ENCODE results near the gene CPLX4. TPM values are rescaled to one million over a fixed set of nuclear protein-coding genes. Genes with fewer than 3 reads are reported as not detected.

CPLX4 gene
- total and polyA plus RNA-seq, 2 of the 13 experiments (the other 11 are each of a cell fraction or from before 2014, with no cell fraction given), result not detected

- TF ChIP-seq TMF1 (CRISPR knock-in tag; IDR thresholded peaks at IDR 0.05; ENCODE audit: low read depth) (0 out of 2 replicates have a peak, but pooled peaks have one; percentile 30), ZNF773 (CRISPR knock-in tag; IDR thresholded peaks at IDR 0.05; ENCODE audit: borderline replicate concordance) (0 out of 2 replicates have a peak, but pooled peaks have one; percentile 38), SMARCE1 (IDR thresholded peaks at IDR 0.05; ENCODE audit: borderline replicate concordance) (no peak), ZSCAN22 (CRISPR knock-in tag; IDR thresholded peaks at IDR 0.05) (no peak), ZNF607 (CRISPR knock-in tag; IDR thresholded peaks at IDR 0.05; ENCODE audit: borderline replicate concordance) (no peak), POGK (CRISPR knock-in tag; conservative IDR thresholded peaks at IDR 0.05) (peak; percentile 11; the same call in 1 of the 2 replicates), RXRA (CRISPR knock-in tag; IDR thresholded peaks at IDR 0.05) (peak; percentile 80), MBD4 (IDR thresholded peaks at IDR 0.05; ENCODE audit: borderline replicate concordance, low read length) (no peak), ZNF746 (CRISPR knock-in tag; IDR thresholded peaks at IDR 0.05) (no peak; the same call in 1 of the 2 replicates), ZNF441 (CRISPR knock-in tag; IDR thresholded peaks at IDR 0.05; ENCODE audit: borderline replicate concordance) (no peak; the same call in none of the 2 replicates), ZNF598 (CRISPR knock-in tag; IDR thresholded peaks at IDR 0.05; ENCODE audit: borderline replicate concordance) (peak; percentile 72; the same call in 1 of the 2 replicates), MBNL3 (CRISPR knock-in tag; conservative IDR thresholded peaks at IDR 0.05) (no peak), NCOA5 (CRISPR knock-in tag; IDR thresholded peaks at IDR 0.05) (no peak), SP2 (CRISPR knock-in tag; IDR thresholded peaks at IDR 0.05) (no peak)
- TF ChIP-seq, protein P1, sequence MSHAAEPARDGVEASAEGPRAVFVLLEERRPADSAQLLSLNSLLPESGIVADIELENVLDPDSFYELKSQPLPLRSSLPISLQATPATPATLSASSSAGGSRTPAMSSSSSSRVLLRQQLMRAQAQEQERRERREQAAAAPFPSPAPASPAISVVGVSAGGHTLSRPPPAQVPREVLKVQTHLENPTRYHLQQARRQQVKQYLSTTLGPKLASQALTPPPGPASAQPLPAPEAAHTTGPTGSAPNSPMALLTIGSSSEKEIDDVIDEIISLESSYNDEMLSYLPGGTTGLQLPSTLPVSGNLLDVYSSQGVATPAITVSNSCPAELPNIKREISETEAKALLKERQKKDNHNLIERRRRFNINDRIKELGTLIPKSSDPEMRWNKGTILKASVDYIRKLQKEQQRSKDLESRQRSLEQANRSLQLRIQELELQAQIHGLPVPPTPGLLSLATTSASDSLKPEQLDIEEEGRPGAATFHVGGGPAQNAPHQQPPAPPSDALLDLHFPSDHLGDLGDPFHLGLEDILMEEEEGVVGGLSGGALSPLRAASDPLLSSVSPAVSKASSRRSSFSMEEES (CRISPR knock-in tag; IDR thresholded peaks at IDR 0.05), result no peak
- TF ChIP-seq, protein P2, sequence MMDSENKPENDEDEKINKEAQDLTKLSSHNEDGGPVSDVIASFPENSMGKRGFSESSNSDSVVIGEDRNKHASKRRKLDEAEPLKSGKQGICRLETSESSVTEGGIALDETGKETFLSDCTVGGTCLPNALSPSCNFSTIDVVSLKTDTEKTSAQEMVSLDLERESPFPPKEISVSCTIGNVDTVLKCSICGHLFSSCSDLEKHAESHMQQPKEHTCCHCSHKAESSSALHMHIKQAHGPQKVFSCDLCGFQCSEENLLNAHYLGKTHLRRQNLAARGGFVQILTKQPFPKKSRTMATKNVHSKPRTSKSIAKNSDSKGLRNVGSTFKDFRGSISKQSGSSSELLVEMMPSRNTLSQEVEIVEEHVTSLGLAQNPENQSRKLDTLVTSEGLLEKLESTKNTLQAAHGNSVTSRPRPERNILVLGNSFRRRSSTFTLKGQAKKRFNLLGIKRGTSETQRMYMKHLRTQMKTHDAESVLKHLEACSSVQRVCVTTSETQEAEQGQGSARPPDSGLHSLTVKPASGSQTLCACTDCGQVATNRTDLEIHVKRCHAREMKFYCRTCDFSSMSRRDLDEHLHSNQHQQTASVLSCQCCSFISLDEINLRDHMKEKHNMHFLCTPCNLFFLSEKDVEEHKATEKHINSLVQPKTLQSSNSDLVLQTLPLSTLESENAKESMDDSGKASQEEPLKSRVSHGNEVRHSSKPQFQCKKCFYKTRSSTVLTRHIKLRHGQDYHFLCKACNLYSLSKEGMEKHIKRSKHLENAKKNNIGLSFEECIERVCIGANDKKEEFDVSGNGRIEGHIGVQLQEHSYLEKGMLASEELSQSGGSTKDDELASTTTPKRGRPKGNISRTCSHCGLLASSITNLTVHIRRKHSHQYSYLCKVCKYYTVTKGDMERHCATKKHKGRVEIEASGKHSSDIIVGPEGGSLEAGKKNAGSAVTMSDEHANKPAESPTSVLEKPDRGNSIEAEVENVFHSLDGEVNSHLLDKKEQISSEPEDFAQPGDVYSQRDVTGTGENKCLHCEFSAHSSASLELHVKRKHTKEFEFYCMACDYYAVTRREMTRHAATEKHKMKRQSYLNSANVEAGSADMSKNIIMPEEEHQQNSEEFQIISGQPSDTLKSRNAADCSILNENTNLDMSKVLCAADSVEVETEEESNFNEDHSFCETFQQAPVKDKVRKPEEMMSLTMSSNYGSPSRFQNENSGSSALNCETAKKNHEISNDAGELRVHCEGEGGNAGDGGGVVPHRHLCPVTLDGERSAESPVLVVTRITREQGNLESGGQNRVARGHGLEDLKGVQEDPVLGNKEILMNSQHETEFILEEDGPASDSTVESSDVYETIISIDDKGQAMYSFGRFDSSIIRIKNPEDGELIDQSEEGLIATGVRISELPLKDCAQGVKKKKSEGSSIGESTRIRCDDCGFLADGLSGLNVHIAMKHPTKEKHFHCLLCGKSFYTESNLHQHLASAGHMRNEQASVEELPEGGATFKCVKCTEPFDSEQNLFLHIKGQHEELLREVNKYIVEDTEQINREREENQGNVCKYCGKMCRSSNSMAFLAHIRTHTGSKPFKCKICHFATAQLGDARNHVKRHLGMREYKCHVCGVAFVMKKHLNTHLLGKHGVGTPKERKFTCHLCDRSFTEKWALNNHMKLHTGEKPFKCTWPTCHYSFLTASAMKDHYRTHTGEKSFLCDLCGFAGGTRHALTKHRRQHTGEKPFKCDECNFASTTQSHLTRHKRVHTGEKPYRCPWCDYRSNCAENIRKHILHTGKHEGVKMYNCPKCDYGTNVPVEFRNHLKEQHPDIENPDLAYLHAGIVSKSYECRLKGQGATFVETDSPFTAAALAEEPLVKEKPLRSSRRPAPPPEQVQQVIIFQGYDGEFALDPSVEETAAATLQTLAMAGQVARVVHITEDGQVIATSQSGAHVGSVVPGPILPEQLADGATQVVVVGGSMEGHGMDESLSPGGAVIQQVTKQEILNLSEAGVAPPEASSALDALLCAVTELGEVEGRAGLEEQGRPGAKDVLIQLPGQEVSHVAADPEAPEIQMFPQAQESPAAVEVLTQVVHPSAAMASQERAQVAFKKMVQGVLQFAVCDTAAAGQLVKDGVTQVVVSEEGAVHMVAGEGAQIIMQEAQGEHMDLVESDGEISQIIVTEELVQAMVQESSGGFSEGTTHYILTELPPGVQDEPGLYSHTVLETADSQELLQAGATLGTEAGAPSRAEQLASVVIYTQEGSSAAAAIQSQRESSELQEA (CRISPR knock-in tag; IDR thresholded peaks at IDR 0.05; ENCODE audit: not compliant biosample characterization), result peak; percentile 92
- TF ChIP-seq, protein P3, sequence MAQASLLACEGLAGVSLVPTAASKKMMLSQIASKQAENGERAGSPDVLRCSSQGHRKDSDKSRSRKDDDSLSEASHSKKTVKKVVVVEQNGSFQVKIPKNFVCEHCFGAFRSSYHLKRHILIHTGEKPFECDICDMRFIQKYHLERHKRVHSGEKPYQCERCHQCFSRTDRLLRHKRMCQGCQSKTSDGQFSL (CRISPR knock-in tag; IDR thresholded peaks at IDR 0.05), result no peak
Observed at GRCh38 chr18:59358712-59359575, 40.5 kb upstream of the CPLX4 start, which contains the start of gene LMAN1 (continued).
